ENCODE measurements around the gene ANXA8. TPM values are rescaled to one million over a fixed set of nuclear protein-coding genes. Genes with fewer than 3 reads are reported as not detected.

Gene ANXA8
- total RNA-seq, 2 experiments from 2014 or later: not detected

- BruUV-seq (replicated peaks): no TSS peak
- no peak overlapping the region for H3K27ac ChIP-seq (ENCODE audit: low read depth, low read length, poor library complexity, severe bottlenecking)
- no peaks in the 10 kb centered on the region for H3K9me2 ChIP-seq (ENCODE audit: insufficient read depth, low read length)
- ChIA-PET CTCF (ENCODE audit: unreplicated experiment) (no interaction called here), POLR2A (no interaction called here)
- TF ChIP-seq CTCF (conservative IDR thresholded peaks at IDR 0.05; ENCODE audit: low read length): no peak
- TF ChIP-seq EZH2phosphoT487 (IDR thresholded peaks at IDR 0.05; ENCODE audit: borderline replicate concordance, low read depth, low read length): no peak
- H4K20me1 ChIP-seq (ENCODE audit: insufficient read depth, low read length): no peaks in the 10 kb centered on the region
- intact Hi-C loops (cut with micrococcal nuclease; ENCODE audit: unreplicated experiment): no loop called here
- no peak overlapping the region for H2AFZ ChIP-seq (ENCODE audit: low read length)
- H3K4me3 ChIP-seq (ENCODE audit: low read depth, low read length, poor library complexity, severe bottlenecking): no peak overlapping the region
- no peaks in the 10 kb centered on the region for H3K79me2 ChIP-seq (ENCODE audit: insufficient read depth, low read depth, low read length)
- no peak for DNase-seq (ENCODE audit: low spot score)
- no peaks in the 10 kb centered on the region; the same call in 1 of the 2 replicates for H3K9me3 ChIP-seq (ENCODE audit: low read length)
- no peak overlapping the region for H3K4me2 ChIP-seq (ENCODE audit: low read length)
- H3K36me3 ChIP-seq (ENCODE audit: insufficient read depth, low read length): no peaks in the 10 kb centered on the region
- H3K4me1 ChIP-seq (ENCODE audit: insufficient read depth, low read length, poor library complexity, severe bottlenecking): peaks cover 5% of the 10 kb centered on the region
Observed at GRCh38 chr10:47447705-47448104, 36.2 kb downstream of the ANXA8 start.

- POLR2A ChIA-PET: no interaction called here
- Histone ChIP-seq H4K20me1 (ENCODE audit: insufficient read depth, low read length) (no peaks in the 10 kb centered on the region), H3K27ac (ENCODE audit: low read depth, low read length, poor library complexity, severe bottlenecking) (no peak overlapping the region), H3K9me3 (ENCODE audit: low read length) (no peaks in the 10 kb centered on the region; the same call in 1 of the 2 replicates), H2AFZ (ENCODE audit: low read length) (no peak overlapping the region), H3K4me1 (ENCODE audit: insufficient read depth, low read length, poor library complexity, severe bottlenecking) (peaks cover 5% of the 10 kb centered on the region), H3K36me3 (ENCODE audit: insufficient read depth, low read length) (no peaks in the 10 kb centered on the region), H3K79me2 (ENCODE audit: insufficient read depth, low read depth, low read length) (no peaks in the 10 kb centered on the region), H3K4me2 (ENCODE audit: low read length) (no peak overlapping the region), H3K9me2 (ENCODE audit: insufficient read depth, low read length) (no peaks in the 10 kb centered on the region), H3K4me3 (ENCODE audit: low read depth, low read length, poor library complexity, severe bottlenecking) (no peak overlapping the region)
- no peak for TF ChIP-seq CTCF (conservative IDR thresholded peaks at IDR 0.05; ENCODE audit: low read length)
- TF ChIP-seq EZH2phosphoT487 (IDR thresholded peaks at IDR 0.05; ENCODE audit: borderline replicate concordance, low read depth, low read length): no peak
- no TSS peak for BruUV-seq (replicated peaks)
- DNase-seq (ENCODE audit: low spot score): no peak
- CTCF ChIA-PET (ENCODE audit: unreplicated experiment): no interaction called here
- intact Hi-C loops (cut with micrococcal nuclease; ENCODE audit: unreplicated experiment): no loop called here
Observed at GRCh38 chr10:47447209-47447608, 36.7 kb downstream of the ANXA8 start.

- H3K4me2 ChIP-seq (ENCODE audit: low read length): no peak overlapping the region
- no peaks in the 10 kb centered on the region for H3K79me2 ChIP-seq (ENCODE audit: insufficient read depth, low read depth, low read length)
- no peaks in the 10 kb centered on the region for H3K36me3 ChIP-seq (ENCODE audit: insufficient read depth, low read length)
- BruUV-seq (replicated peaks): no TSS peak
- no peak overlapping the region for H3K27ac ChIP-seq (ENCODE audit: low read depth, low read length, poor library complexity, severe bottlenecking)
- no peak overlapping the region for H2AFZ ChIP-seq (ENCODE audit: low read length)
- no peaks in the 10 kb centered on the region; the same call in 1 of the 2 replicates for H3K9me3 ChIP-seq (ENCODE audit: low read length)
- ChIA-PET POLR2A (no interaction called here), CTCF (ENCODE audit: unreplicated experiment) (no interaction called here)
- H3K9me2 ChIP-seq (ENCODE audit: insufficient read depth, low read length): no peaks in the 10 kb centered on the region
- intact Hi-C loops (cut with micrococcal nuclease; ENCODE audit: unreplicated experiment): no loop called here
- H3K4me3 ChIP-seq (ENCODE audit: low read depth, low read length, poor library complexity, severe bottlenecking): no peak overlapping the region
- DNase-seq (ENCODE audit: low spot score): no peak
- TF ChIP-seq CTCF (conservative IDR thresholded peaks at IDR 0.05; ENCODE audit: low read length) (no peak), EZH2phosphoT487 (IDR thresholded peaks at IDR 0.05; ENCODE audit: borderline replicate concordance, low read depth, low read length) (no peak)
- peaks cover 5% of the 10 kb centered on the region for H3K4me1 ChIP-seq (ENCODE audit: insufficient read depth, low read length, poor library complexity, severe bottlenecking)
- no peaks in the 10 kb centered on the region for H4K20me1 ChIP-seq (ENCODE audit: insufficient read depth, low read length)
Observed at GRCh38 chr10:47445720-47446119, 38.2 kb downstream of the ANXA8 start.

All from OCI-LY7 (cell line).